Progenitor cell of endocrine pancreas (in vitro differentiated cells): ENCODE results near the gene ZNF804A. TPM values are rescaled to one million over a fixed set of nuclear protein-coding genes. Genes with fewer than 3 reads are reported as not detected.
A peak's percentile ranks its signal among the peaks of the same experiment; 100 is the strongest.

Source experiments
- DNase-seq: peaks from one replicate; pipeline ENCODE4 v3.0.0; 2021; ENCODE audit warnings: low spot score; ENCODE audit not compliant: unreplicated experiment
- H3K27ac Mint-ChIP-seq: 2 replicates; pipeline ENCODE4 v1.8.0; 2021; ENCODE audit warnings: mild to moderate bottlenecking, moderate library complexity, mixed read lengths
- H3K27me3 Mint-ChIP-seq: 2 replicates; pipeline ENCODE4 v1.8.0; 2021; ENCODE audit warnings: mixed read lengths
- H3K36me3 Mint-ChIP-seq: 2 replicates; pipeline ENCODE4 v1.8.0; 2022; ENCODE audit warnings: mixed read lengths; ENCODE audit not compliant: insufficient read depth
- H3K4me1 Mint-ChIP-seq: 2 replicates; pipeline ENCODE4 v1.8.0; 2021; ENCODE audit warnings: low read depth, mixed read lengths
- H3K4me3 Mint-ChIP-seq: 2 replicates; pipeline ENCODE4 v1.8.0; 2021; ENCODE audit warnings: low read depth, mild to moderate bottlenecking, moderate library complexity, mixed read lengths
- H3K9me3 Mint-ChIP-seq: 2 replicates; pipeline ENCODE4 v1.8.0; 2021; ENCODE audit warnings: low read depth, mixed read lengths
- long read RNA-seq: library from polyadenylated mRNA; unstranded; transcript quantifications from one replicate; pipeline ENCODE4 v2.0.0, GENCODE V29; 2020
- total RNA-seq: library from RNA; stranded (reverse); gene quantifications from 2 replicates; pipeline ENCODE4 v1.2.1, GENCODE V29; 2021
- TF ChIP-seq, protein P1 (sequence below): fragments of 200-600 bp; sonication (generic); IDR thresholded peaks from one replicate; pipeline ENCODE4 v1.5.0; 2021; ENCODE audit warnings: antibody characterized with exemption, mild to moderate bottlenecking; ENCODE audit not compliant: unreplicated experiment

The ZNF804A gene
- total RNA-seq: not detected in 2 replicates
- long read RNA-seq: 0 reads

DNA sequence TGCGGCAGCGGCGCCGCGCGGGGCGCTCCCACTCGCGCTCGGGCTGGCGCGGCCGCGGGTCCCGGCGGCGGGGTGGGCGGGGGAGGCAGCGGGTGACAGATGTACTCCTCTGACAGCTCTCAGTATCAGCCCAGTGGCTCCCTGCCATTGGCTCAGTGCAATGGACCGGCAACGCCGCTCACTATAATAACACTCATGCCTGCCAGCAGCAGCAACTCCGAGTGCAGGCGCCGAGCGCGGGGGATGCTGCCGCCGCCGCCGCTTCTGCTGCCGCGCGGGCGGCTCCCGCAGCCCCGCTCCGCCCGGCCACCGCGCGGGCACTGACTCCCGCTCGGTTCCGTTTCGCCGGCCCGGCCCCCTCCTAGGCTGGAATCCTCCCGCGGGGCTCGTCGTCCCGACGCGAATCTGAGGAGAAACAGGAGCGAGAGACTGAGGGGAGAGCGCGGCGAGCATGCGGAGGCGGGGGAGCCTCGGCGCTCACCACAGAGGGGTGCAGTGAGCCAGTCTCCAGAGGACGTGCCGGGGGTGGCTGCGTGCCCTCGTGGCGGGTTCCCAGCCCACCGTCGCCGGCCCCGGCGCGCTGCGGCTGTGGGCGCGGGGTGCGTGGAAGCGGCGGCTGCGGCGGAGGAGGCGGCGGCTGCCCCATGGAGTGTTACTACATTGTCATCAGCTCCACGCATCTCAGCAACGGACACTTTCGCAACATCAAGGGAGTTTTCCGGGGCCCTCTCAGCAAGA lies at the start of gene ZNF804A:
ZNF804A (plus strand) TSS at position 214 of the 738 bp plus-strand sequence; CDS start at position 645, 431 bp downstream.
- DNase-seq: peak; percentile 28
- Mint-ChIP-seq H3K9me3 (no peaks in the 10 kb centered on the region), H3K4me1 (peaks cover 13% of the 10 kb centered on the region), H3K27ac (peak within 1 kb of the TSS; percentile 88), H3K27me3 (peaks cover 47% of the 10 kb centered on the region), H3K36me3 (no peaks in the 10 kb centered on the region), H3K4me3 (peak within 1 kb of the TSS; percentile 72)
- TF ChIP-seq, protein P1, sequence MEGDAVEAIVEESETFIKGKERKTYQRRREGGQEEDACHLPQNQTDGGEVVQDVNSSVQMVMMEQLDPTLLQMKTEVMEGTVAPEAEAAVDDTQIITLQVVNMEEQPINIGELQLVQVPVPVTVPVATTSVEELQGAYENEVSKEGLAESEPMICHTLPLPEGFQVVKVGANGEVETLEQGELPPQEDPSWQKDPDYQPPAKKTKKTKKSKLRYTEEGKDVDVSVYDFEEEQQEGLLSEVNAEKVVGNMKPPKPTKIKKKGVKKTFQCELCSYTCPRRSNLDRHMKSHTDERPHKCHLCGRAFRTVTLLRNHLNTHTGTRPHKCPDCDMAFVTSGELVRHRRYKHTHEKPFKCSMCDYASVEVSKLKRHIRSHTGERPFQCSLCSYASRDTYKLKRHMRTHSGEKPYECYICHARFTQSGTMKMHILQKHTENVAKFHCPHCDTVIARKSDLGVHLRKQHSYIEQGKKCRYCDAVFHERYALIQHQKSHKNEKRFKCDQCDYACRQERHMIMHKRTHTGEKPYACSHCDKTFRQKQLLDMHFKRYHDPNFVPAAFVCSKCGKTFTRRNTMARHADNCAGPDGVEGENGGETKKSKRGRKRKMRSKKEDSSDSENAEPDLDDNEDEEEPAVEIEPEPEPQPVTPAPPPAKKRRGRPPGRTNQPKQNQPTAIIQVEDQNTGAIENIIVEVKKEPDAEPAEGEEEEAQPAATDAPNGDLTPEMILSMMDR: no peak

DNA sequence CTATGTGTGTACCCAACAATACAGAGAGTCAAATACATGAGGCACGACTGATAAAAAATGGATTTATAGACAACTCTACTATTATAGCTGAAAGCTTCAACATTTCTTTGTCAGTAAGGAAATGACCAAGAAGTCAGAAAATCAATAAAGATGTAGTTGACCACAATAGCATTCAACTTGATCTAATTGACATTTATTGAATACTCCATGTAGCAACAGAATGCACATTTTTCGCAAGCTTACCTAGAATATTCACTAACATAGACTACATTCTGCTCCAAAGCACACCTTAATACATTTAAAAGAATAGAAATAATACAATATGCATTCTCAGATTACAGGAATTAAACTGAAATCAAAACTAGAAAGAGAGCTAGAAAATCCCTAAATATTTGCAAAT lies 49.2 kb upstream of the ZNF804A start:
- Mint-ChIP-seq H3K27me3 (no peaks in the 10 kb centered on the region), H3K36me3 (no peaks in the 10 kb centered on the region), H3K4me3 (no peak overlapping the region), H3K4me1 (no peaks in the 10 kb centered on the region), H3K9me3 (peaks cover 3% of the 10 kb centered on the region), H3K27ac (no peak overlapping the region)
- no peak for DNase-seq
- TF ChIP-seq, protein P1: no peak

DNA sequence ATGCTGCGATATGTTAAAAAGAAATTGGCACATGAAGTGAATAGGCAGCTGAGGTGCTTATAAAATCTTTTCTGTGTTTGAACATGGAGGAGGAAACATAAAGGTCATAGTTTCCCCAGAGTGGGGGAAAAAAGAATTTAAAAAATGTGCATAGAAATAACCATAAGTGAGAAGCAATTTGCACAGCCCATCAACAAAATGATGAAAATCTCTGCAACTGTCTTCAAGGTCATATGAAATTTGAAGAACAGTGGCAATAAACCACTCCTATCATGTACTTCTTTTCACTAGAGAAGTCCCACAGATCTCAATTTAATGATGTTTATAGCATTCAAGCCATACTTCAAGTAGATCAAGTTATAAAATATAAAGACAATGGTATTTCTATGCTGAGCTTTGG lies 46.7 kb upstream of the ZNF804A start:
- no peaks in the 10 kb centered on the region for H3K4me1 Mint-ChIP-seq
- no peak for DNase-seq
- no peak overlapping the region for H3K27ac Mint-ChIP-seq
- peaks cover 3% of the 10 kb centered on the region for H3K9me3 Mint-ChIP-seq
- TF ChIP-seq, protein P1: no peak
- no peak overlapping the region for H3K4me3 Mint-ChIP-seq
- H3K36me3 Mint-ChIP-seq: no peaks in the 10 kb centered on the region
- no peaks in the 10 kb centered on the region for H3K27me3 Mint-ChIP-seq

DNA sequence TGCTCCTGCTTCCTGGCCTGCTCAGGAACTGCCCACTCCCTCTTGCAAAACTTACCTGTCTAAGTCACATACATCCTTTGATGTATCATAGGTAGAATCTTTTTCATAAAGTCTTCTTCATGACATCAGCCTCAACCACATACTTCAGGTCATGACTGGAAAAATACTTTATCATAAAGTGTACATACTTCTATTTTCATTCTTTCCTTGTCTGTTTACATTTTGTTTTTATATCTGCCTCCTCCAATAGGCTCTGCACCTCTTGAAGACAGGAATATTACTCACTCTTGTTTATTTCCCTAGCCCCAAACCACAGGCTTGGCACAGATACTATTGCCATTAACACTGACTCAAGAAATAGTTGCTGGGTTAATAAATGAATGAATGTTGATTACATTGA lies 43.6 kb upstream of the ZNF804A start:
- TF ChIP-seq, protein P1: no peak
- no peaks in the 10 kb centered on the region for H3K9me3 Mint-ChIP-seq
- no peak overlapping the region for H3K27ac Mint-ChIP-seq
- H3K4me3 Mint-ChIP-seq: no peak overlapping the region
- no peaks in the 10 kb centered on the region for H3K36me3 Mint-ChIP-seq
- no peak for DNase-seq
- H3K4me1 Mint-ChIP-seq: no peaks in the 10 kb centered on the region
- no peaks in the 10 kb centered on the region for H3K27me3 Mint-ChIP-seq

DNA sequence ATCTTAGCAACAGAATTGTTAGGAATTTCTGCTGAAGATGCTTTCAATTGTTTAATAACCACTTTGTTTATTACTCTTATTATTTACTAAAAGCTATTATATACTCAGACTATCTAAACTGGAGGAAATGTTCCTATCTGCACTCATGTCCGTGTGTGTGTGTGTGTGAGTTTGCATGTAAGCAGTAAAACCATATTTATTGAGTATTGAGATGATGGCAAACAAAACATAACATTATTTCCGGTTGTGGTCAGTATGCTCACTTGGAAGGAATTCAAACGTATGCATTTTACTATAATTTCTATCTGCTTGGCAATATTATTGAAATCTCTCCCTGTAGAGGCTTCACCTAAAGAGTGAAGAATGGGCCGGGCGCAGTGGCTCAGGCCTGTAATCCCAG lies 43.0 kb upstream of the ZNF804A start:
- Mint-ChIP-seq H3K4me1 (no peaks in the 10 kb centered on the region), H3K27ac (no peak overlapping the region), H3K27me3 (no peaks in the 10 kb centered on the region), H3K36me3 (no peaks in the 10 kb centered on the region), H3K4me3 (no peak overlapping the region), H3K9me3 (no peaks in the 10 kb centered on the region)
- DNase-seq: no peak
- TF ChIP-seq, protein P1: no peak
